Limb (tissue), 2 donors: ENCODE results near the gene PAPPA2.

Source experiments
- DNase-seq, 2 donors: peaks; one replicate each; pipeline ENCODE4 v3.0.0-alpha.2; 2016; ENCODE audit errors: extremely low spot score in 2 of 2

Gene PAPPA2

GRCh38 chr1:176494436-176494835 lies 31.5 kb downstream of the PAPPA2 start:
- DNase-seq = no peak

GRCh38 chr1:176499671-176500070 lies 36.7 kb downstream of the PAPPA2 start:
- no peak for DNase-seq

DNA sequence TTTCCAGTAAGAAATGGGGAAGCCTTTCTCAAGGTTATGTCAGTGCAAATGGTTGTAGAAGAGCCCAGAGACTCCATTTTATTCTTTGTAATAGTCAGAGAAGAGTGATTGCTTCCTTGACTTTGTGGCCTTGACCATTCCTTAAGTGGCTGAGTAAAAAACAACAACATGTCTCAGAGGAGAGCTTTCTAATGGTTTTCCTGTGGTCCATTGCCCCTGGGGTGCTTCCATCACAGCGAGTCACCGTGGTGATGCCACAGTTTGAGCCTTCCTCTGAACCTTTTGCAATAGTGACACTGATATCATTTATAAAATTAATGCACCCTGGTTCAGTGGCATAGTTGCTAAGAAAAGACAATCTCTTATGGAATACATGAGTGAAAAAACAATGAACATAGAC lies 38.6 kb downstream of the PAPPA2 start:
- DNase-seq = no peak

DNA sequence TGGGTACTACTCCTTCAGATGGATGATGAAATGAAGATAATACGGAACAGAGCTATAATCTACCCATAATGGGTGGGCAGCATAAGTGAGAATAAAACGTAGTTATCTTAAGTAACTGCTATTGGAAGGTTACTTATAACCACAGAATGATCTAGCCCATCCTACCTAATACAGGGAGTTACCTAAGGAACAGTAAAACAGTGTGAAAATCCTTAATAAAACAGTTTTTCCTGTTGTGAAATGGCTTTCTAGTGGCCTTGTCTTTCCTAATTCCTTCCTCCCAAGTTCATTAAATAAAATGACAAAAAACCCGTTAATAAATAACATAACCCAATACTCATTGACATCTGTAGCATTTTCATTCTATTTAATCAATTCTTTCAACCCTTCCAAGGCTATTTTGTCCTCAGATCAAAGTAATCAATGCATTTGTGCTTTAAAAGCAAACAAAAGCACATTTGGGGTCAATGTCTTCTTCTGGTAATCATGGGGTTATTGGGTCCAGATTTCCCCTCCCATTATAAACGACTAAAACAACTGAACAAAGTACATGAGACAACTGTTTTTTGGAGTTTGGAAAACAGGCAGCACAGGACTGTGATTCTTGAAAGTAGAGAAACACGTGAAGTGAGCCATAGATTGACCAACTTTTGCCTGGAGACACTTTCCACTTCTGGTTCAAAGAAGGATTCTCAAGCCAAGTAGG lies 42.0 kb downstream of the PAPPA2 start:
- DNase-seq = no peak

GRCh38 chr1:176512966-176513365 lies 50.0 kb downstream of the PAPPA2 start:
- DNase-seq = no peak

DNA sequence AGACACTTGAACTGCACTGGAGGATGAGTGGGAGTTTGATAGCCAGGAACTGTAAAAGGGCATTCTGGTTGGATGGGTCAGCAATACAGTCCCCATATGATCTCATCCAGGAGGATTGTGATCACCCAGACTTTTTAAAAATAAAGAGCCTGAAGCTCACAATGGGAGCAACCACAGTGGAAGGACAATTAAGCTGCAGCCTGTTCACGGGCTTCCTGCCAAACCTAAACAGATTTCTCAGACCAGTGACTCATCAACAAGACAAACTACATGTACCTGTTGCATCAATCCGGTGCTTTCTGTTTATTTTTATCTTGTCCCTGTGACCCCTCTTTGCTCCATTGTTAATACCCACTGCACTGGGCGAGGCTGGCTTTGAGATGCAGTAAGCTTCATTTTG lies 52.3 kb downstream of the PAPPA2 start:
- DNase-seq = no peak

- DNase-seq = no peak
These were observed 54.5 kb downstream of the PAPPA2 start for GRCh38 chr1:176517484-176517883.

DNA sequence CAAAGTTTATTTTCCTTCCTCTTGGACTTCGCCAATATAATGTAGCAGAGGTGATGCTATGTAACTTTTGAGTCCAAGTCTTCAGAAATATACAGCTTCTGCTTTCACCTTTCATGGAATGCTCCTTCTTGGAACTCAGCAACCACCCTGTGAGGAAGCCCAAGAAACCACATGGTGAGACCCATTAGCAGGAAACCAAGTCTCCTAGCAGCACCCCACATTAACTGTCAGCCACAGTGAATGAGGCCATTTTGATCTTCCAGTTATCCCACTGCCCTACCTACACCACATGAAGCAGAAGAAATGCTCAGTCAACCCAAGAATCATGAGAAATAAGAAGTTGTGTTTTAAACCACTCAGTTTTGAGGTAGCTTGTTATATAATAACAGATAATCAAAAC lies 58.2 kb downstream of the PAPPA2 start:
- DNase-seq = no peak

DNA sequence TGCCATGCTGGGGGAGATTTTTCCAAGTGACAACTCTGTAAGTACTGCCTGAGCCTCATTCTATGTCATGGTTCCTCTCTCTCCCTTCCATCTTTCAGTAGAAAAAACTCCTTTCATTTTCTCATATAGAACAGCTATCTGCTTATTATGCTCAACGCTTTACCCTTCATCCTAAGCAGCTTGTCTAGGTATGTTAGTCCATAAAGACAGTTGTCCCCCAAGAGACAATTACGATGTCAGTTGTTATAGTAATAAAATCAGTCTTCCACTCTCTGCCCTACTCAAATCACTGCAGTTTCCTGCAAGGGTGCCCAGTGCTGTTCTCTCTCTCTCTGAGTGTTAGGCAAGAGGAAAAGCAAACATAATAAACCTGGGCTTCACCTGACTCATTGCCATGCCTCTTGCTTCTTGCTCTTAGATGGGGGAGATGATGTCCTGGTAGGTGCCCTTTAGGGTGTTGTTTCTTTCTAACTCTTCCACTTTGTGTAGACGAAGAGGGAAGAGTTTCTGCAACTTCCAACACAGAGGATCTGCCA lies 59.4 kb downstream of the PAPPA2 start:
- no peak for DNase-seq

DNA sequence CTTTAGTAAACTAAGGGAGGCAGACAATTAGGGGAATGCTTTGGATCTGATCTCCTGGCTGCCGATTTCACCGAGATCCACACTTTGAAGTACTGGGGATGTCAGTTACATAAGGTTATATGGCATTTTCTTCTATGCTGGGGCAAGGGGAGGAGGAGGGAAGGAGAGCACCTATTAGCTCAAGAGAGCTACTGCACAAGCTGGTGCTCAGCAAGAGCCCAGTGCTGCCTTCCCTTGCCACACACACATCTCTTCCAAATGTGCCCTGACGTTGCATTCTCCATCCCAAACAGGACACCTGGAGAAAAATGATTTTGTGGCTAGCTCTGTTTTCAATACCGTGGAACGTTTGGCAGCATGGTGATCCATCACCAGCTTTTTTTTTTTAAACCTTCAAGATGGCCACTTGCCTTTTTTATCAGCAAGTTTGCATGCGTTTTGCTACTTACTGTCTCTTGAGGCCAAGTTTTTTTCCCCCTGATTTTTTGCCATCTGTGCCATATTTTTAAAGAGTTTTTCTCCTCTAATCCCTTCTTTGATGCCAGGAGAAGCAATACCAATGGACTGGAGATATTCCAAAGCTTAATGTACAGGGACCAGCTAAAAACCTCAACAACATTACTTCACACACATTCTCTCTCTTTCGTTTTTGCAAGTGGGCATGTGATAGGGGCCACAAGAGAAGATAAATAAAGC lies 66.6 kb downstream of the PAPPA2 start:
- no peak for DNase-seq

- DNase-seq = no peak
These were observed 68.1 kb downstream of the PAPPA2 start for GRCh38 chr1:176531036-176531435.

- DNase-seq = no peak
These were observed 69.2 kb downstream of the PAPPA2 start for GRCh38 chr1:176531921-176532897.

DNA sequence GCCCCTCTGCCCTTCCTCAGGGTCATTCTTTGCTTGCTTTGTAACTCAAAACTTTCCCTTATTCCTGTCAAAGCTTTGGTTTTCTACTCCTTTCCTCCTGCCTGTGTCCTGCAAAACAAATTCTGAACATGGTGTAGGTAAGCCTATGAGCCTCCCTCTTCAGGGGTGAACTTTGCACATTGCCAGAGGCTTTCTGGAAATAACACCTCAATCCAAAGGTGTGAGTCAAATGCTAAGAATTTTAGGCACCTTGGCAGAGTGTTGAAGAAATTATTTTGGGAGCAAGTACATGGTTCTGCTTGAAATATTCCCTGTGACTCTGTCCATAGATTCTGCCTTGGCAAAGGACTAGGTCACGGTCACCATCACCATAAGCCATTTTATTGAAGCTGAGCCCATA lies 70.0 kb downstream of the PAPPA2 start:
- DNase-seq = no peak

GRCh38 chr1:176536588-176536987 lies 73.6 kb downstream of the PAPPA2 start:
- DNase-seq = no peak

DNA sequence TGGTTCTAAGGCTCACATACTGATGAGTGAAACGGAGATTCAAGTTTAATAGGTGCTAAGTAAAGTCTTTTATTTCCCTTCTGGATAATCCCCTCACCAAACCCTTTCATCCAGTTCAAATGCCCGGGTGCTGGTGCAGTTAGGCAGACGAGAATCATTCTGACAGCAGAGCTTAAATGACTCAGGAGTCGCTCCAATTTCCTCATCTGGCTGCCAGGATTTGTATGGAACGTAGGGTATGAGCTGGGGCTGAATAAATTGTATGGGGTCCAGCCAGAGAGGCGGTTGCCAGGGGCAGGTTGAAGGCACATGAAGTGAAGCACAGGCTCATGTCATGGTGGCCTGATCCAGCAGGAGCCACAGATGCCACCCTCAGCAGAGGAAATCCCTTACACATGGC lies 76.0 kb downstream of the PAPPA2 start:
- no peak for DNase-seq

DNA sequence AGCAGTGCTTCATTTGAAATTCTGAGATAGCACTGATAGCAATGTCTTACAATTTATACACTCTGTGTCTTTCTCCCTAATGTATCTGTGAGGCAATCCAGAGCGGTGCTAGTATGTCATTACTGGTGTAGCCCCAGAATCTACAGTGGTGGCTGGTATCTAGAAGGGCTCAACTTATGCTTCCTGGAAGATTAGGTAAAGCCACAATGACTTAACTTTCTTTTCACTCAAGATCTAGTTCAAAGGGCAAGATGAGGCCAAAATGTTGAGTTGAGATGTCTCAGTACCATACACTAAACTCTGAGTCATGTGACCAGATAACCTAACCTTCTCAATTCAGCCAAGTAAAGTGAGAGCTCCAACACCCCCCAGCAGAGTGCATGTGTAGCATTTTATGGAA lies 77.5 kb downstream of the PAPPA2 start:
- no peak for DNase-seq

DNA sequence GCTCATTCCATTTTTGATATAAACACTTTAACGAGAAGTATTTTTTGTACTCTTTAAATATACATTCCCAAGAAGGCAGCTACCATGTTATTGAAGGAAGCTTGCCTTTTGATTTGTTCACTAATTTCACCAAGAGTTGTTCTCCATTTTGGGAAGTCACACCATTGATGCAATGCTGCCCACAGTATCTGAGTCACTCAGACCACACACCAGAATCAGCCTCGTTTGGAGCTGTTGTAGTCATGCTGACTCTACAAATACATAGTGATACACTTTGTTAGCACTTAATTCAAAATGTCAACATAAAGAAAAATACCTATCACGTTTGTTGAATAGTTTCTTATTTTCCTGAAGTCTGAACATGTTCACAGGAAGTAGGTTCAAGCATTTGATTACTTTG lies 78.7 kb downstream of the PAPPA2 start:
- DNase-seq = no peak

GRCh38 chr1:176542352-176542751 lies 79.4 kb downstream of the PAPPA2 start:
- DNase-seq = no peak

GRCh38 chr1:176543360-176544129 lies 80.6 kb downstream of the PAPPA2 start:
- DNase-seq = no peak

- DNase-seq = no peak
These were observed 82.2 kb downstream of the PAPPA2 start for GRCh38 chr1:176545034-176545639.

DNA sequence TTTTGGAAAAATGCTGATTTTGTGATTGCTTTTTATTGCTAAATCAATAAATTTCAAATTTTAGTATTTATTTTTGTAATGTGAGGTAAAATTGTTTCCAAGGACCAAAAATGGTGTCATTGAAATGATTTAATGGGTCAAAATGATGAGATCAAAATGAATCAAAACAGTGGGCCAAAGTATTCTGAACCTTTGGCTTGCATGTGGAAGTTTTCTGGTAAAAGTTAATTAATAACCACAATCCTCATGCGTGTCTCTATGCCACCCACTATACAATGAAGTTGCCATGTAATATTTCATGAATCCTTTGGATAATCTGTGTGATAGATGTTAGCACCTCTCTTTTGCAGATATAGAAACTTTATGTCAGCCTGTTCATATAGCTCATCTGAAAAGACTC lies 83.8 kb downstream of the PAPPA2 start:
- DNase-seq = no peak
